Tibial artery (tissue), 4 donors: ENCODE data around the gene CYB5A.

Source experiments
- DNase-seq, 2 donors: peaks; one replicate each; pipeline ENCODE4 v3.0.0-alpha.2; 2019
- H3K27ac ChIP-seq, 2 donors: fragments of 200-600 bp; sonication (generic) in 1 of 2; 1 replicate in 1 of 2; 2 replicates in 1 of 2; pipeline ENCODE4 v1.5.1; 2018 to 2019; ENCODE audit warnings: mild to moderate bottlenecking in 1 of 2
- H3K27me3 ChIP-seq, 2 donors: fragments of 200-600 bp; sonication (generic) in 1 of 2; one replicate each; pipeline versions ENCODE4 v1.5.1 to v1.6.0; 2016 to 2019
- H3K36me3 ChIP-seq, 3 donors: fragments of 200-600 bp; sonication (generic) in 2 of 3; one replicate each; pipeline ENCODE4 v1.5.1; 2016 to 2019; ENCODE audit warnings: mild to moderate bottlenecking in 2 of 3
- H3K4me1 ChIP-seq, 4 donors: fragments of 200-600 bp; sonication (generic) in 2 of 4; 1 replicate in 3 of 4; 2 replicates in 1 of 4; pipeline ENCODE4 v1.5.1; 2016 to 2019
- H3K4me3 ChIP-seq, 2 donors: fragments of 200-600 bp; sonication (generic) in 1 of 2; 1 replicate in 1 of 2; 2 replicates in 1 of 2; pipeline ENCODE4 v1.5.1; 2018 to 2019; ENCODE audit warnings: mild to moderate bottlenecking in 2 of 2
- H3K9me3 ChIP-seq, 3 donors: fragments of 200-600 bp; sonication (generic) in 1 of 3; one replicate each; pipeline ENCODE4 v1.5.1; 2016 to 2019
- CTCF ChIP-seq, 2 experiments: fragments of 200-600 bp in 1 of 2; fragments of 450-650 bp in 1 of 2; IDR thresholded peaks; one replicate each; pipeline ENCODE4 v1.5.1; 2017 to 2019; ENCODE audit warnings: antibody characterized with exemption in 2 of 2, mild to moderate bottlenecking in 1 of 2, moderate library complexity in 1 of 2
- intact Hi-C: fragments of 100-400 bp; cut with DNase I; formaldehyde crosslinking; loops from one replicate; pipeline ENCODE4 v1.15.0; 2023; ENCODE audit warnings: low total_unique reads

Gene CYB5A

GRCh38 chr18:74281011-74281979 lies 10.5 kb downstream of the CYB5A start:
- TF ChIP-seq CTCF (IDR thresholded peaks at IDR 0.05), result no peak
- H3K36me3 ChIP-seq, result no peaks in the 10 kb centered on the region
- no peak overlapping the region for H3K4me3 ChIP-seq
- intact Hi-C loops, result no loop called here
- no peaks in the 10 kb centered on the region for H3K9me3 ChIP-seq
- peak overlapping the region in 1 of 2 donors; percentile 3 for H3K27ac ChIP-seq
- no peak for DNase-seq
- H3K27me3 ChIP-seq, result no peaks in the 10 kb centered on the region
- H3K4me1 ChIP-seq, result peaks cover 0 to 34% (median 8%) of the 10 kb centered on the region in 4 donors

GRCh38 chr18:74278983-74279382 lies 12.8 kb downstream of the CYB5A start:
- Histone ChIP-seq H3K27ac (no peak overlapping the region), H3K4me1 (peaks cover 0 to 24% (median 3%) of the 10 kb centered on the region in 4 donors)
- TF ChIP-seq CTCF (IDR thresholded peaks at IDR 0.05), result no peak

GRCh38 chr18:74278058-74278457 lies 13.7 kb downstream of the CYB5A start:
- Histone ChIP-seq H3K4me1 (peaks cover 0 to 21% (median 1%) of the 10 kb centered on the region in 4 donors), H3K27me3 (no peaks in the 10 kb centered on the region), H3K9me3 (no peaks in the 10 kb centered on the region), H3K27ac (no peak overlapping the region), H3K36me3 (peaks cover 0 to 5% (median 0%) of the 10 kb centered on the region in 3 donors), H3K4me3 (no peak overlapping the region)
- no peak for TF ChIP-seq CTCF (IDR thresholded peaks at IDR 0.05)
- no peak for DNase-seq
- intact Hi-C loops, result no loop called here

More at GRCh38 chr18:74278983-74279382, 12.8 kb downstream of the CYB5A start:
- Histone ChIP-seq H3K36me3 (peaks cover 0 to 5% (median 0%) of the 10 kb centered on the region in 3 donors), H3K27me3 (no peaks in the 10 kb centered on the region), H3K4me3 (no peak overlapping the region), H3K9me3 (no peaks in the 10 kb centered on the region)
- DNase-seq, result no peak
- intact Hi-C loops, result no loop called here

- no peak overlapping the region for H3K4me3 ChIP-seq
- DNase-seq, result no peak
- no peaks in the 10 kb centered on the region for H3K9me3 ChIP-seq
- intact Hi-C loops, result no loop called here
- H3K4me1 ChIP-seq, result peaks cover 0 to 18% (median 0%) of the 10 kb centered on the region in 4 donors
- no peak overlapping the region for H3K27ac ChIP-seq
- no peak for TF ChIP-seq CTCF (IDR thresholded peaks at IDR 0.05)
- H3K36me3 ChIP-seq, result peaks cover 0 to 5% (median 0%) of the 10 kb centered on the region in 3 donors
- no peaks in the 10 kb centered on the region for H3K27me3 ChIP-seq
Observed at GRCh38 chr18:74277296-74277695, 14.5 kb downstream of the CYB5A start.

- DNase-seq, result no peak
- no peak overlapping the region for H3K27ac ChIP-seq
- intact Hi-C loops, result no loop called here
- H3K4me3 ChIP-seq, result no peak overlapping the region
- TF ChIP-seq CTCF (IDR thresholded peaks at IDR 0.05), result no peak
- no peaks in the 10 kb centered on the region for H3K27me3 ChIP-seq
- H3K4me1 ChIP-seq, result peaks cover 0 to 11% (median 0%) of the 10 kb centered on the region in 4 donors
- H3K36me3 ChIP-seq, result peaks cover 0 to 5% (median 0%) of the 10 kb centered on the region in 3 donors
- no peaks in the 10 kb centered on the region for H3K9me3 ChIP-seq
Observed at GRCh38 chr18:74276609-74277008, 15.2 kb downstream of the CYB5A start.
